Measurements from ENCODE around the gene EPC1. TPM values are rescaled to one million over a fixed set of nuclear protein-coding genes. Genes with fewer than 3 reads are reported as not detected.
A peak's percentile ranks its signal among the peaks of the same experiment; 100 is the strongest.
"Not testable (repeated sequence)": the region's sequence is repeated elsewhere in the genome, so short reads cannot be mapped to it uniquely, and the experiment has no call there.

EPC1 gene
- polyA plus RNA-seq, 3 donors, result 58.4 to 65.9 (median 63.9) TPM

- DNase-seq, result no peak
Observed at GRCh38 chr10:32295027-32295426, 51.9 kb downstream of the EPC1 start.

GRCh38 chr10:32293581-32293980 lies 53.4 kb downstream of the EPC1 start:
- no peak for DNase-seq

- DNase-seq, result no peak
Observed at GRCh38 chr10:32279795-32280194, 67.2 kb downstream of the EPC1 start.

GRCh38 chr10:32273336-32273735 lies 73.6 kb downstream of the EPC1 start:
- DNase-seq, result no peak

- DNase-seq, result no peak
Observed at GRCh38 chr10:32271617-32272016, 75.3 kb downstream of the EPC1 start.

DNA sequence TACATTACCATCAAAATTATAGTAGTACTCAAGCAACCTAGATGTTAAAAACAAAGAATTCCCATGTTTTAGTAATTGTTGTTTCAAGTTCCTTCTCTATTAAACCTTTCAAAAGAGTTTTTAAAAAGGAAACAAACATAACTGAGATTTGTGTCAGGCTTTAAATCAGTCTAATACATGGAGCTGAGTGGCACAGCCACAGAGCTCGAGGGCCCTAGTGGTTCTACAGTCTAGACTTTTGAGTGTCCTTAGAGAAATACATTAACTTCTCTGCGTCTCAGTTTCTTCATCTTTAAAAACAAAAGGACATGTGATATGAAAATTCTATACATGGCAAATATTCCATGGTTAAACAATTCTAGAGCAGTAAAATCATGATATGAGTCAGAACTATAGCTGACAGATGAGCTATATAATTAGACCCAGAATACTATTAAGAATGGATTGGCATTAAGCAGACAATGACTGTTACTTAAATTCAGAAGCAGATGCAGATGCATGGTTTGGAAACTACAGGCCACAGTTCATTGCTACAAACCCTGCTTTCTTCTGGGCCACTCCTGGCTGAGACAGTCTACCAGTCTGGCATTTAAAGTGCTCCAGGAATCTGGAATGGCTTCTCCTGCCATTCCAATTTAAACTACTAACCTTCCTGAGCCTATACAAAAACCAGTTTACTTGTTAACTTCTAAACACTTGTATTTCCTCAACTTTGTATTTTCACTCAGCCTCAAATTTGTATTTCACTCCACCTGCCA lies 77.4 kb downstream of the EPC1 start:
- no peak for DNase-seq

DNA sequence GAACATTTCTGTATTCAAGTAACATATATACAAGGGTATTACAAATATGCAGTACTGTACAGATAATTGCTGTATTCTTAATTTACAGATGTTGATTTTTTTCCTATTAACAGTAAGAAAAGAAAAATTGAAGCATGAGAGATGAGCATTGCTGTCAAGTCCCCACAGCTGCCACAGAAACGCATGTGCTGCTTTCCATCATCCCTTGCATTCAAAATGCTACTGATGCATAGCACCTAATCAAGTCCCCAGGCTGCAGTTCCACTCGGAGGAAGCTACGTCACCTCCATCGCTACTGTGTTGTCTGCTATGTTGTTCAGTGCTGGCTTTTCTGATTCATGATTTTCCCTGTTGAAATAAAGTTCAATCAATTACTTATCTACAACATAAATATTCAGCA lies 78.2 kb downstream of the EPC1 start:
- DNase-seq, result no peak

DNA sequence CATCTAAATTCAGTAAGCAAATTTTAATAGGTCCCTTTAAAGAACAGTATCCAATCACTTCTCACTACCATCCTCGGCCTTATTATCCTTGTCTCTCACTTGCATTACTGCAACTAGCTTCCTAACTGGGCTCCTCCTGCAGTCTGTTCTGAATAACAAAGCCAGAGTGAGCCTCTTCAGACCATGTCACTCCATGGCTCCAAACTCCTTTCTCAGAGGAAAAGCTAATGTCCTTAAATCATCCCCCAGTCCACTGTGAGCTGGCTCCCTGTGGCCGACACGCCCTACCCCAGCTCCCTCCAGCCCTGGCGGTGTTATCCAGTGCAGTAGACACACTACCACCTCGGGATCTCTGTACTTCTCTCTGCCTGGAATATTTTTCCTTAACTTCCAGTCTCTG lies 80.0 kb downstream of the EPC1 start:
- DNase-seq, result no peak

DNA sequence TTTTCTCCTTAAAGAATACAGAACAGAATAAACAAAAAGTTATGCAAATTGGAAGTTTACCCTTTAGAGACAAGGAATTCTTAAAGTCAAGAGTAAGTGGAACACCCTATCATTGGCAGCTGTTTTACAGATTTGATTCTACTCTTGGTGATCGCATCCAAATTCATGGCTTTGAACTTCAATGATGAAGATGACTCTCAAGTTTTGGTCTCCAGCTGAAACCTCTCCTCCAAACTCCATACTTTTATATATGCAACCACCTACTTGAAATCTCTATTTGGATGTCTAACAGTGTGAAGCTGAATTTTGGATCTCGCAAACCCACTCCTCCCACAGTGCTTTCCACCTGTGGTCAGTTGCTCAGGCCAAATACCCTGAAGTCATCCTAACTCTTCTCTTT lies 80.4 kb downstream of the EPC1 start:
- DNase-seq, result no peak

DNA sequence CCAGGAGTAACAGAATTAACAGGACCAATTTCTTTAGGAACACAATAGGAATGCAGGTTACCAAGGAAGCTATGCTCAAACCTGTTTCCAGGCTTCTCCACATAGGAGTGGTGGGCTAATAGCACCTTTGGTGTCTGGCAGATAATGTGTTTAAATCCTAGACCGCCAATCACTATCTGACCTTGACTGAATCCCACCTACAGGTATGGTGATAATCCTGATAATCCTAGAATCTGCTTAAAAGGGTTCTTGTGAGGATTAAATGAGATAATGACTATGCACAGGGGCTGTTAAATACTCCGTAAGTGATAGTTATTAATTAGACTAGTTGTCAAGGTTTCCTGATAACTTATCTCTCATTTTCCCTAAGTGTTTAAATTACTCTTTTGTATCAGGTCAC lies 81.2 kb downstream of the EPC1 start:
- DNase-seq, result no peak

DNA sequence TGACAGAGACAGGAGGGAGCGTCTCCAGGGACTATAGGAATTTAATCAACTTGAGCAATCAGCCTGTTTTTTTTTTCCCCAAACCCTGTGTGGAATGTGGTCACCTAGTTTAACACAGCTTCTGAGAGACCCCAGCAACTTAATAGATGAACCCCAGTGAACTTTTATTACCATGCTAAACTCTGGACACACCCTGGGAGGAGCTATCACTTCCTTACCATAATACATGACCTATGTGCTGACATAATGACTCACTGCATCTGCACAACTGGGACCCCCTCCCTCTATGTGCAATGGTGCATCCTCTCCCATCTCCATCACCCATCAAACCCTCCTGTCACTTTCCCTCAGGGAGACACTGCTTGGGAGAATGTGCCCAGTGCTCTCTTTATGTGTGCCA lies 83.7 kb downstream of the EPC1 start:
- DNase-seq, result no peak

- no peak for DNase-seq
Observed at GRCh38 chr10:32259551-32259950, 87.4 kb downstream of the EPC1 start.

DNA sequence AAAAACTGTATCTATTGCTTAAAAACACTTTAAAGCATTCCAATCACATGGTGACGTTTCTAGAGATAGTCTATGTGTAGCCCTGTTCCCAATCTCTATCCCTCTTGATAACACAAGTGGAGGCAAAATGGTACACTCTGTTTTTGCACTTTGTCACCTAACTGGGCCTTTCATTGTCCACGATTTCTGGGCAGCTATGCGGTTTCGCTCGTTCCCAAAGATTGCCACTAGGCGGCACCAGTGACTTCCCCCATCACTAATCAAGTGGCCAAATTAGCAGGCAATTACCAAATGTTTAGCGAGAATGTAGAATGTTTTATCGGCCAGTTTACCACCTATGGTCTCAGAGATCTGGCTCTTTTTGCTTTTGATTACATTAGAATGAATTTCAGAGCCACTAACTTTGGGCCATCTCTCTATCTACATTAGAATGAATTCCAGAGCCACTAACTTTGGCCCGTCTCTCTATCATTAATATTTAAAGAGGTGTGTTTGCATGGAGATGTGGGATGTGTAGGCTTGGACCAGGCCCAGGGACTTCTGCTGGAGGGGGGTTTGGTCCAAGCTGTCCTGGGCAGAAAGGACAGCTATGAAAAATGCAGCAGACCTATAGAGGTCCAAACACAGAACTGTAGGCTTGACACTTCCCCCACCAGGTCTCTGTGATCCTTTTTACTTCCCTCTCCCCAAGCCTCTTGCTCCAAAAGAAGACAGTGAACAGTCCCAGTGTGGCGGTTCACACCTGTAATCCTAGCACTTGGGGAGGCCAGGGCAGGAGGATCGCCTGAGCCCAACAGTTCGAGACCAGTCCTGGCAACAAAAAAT lies 90.1 kb downstream of the EPC1 start:
- peak; percentile 30 for DNase-seq

- no peak for DNase-seq
Observed at GRCh38 chr10:32253821-32254220, 93.1 kb downstream of the EPC1 start.

- DNase-seq, result no peak
Observed at GRCh38 chr10:32253276-32253675, 93.7 kb downstream of the EPC1 start.

DNA sequence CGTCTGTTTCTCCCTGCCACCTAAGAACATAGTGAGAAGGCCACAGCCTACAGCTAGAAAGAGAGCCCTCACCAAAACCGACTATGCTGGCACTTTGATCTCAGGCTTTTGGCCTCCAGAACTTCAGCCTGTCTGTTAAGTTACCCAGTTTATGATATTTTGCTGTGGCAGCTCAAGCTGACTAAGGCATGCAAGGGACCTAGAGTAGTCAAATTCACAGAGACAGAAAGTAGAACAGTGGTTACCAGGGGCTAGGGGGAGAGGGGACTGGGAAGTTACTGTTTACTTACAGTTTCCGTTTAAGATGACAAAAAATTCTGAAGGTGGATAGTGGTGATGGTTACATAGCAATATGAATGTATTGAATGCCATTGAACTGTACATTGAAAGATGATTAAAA lies 96.5 kb downstream of the EPC1 start:
- not testable (repeated sequence) for DNase-seq

- DNase-seq, result no peak
Observed at GRCh38 chr10:32246685-32247084, 100.3 kb downstream of the EPC1 start.

DNA sequence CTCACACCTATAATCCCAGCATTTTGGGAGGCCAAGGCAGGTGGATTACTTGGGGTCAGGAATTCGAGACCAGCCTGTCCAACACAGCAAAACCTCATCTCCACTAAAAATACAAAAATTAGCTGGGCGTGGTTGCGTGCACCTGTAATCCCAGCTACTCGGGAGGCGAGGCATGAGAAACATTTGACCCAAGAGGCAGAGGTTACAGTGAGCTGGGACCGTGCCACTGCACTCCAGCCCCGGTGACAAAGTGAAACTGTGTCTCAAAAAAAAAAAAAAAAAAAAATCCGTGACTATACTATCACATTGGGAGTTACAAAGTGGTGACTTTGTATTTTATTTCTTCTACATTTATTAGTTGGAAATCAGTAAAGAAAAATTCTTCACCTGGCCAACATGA lies 101.2 kb downstream of the EPC1 start:
- DNase-seq, result no peak

GRCh38 chr10:32244421-32245207 lies 102.3 kb downstream of the EPC1 start:
- DNase-seq, result no peak

DNA sequence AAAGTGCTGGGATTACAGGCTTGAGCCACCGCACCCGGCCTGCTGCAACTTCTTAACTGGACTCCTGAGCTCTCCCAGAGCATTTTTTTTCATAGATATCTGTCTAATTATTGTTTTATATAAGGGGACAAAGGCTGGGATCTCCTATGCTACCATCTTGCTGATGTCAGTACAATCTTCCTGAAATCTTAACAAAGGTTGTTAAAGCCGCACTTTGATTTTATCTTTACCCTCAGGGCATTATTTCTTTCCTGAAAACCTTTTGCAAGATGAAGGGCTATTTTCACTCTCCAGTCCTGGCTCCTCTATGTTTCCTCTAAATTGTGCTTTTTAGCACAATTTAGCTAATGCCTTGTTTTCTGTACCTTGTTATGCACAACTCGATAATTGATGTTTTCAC lies 102.9 kb downstream of the EPC1 start:
- no peak for DNase-seq

- DNase-seq, result no peak
Observed at GRCh38 chr10:32241946-32242345, 105.0 kb downstream of the EPC1 start.

DNA sequence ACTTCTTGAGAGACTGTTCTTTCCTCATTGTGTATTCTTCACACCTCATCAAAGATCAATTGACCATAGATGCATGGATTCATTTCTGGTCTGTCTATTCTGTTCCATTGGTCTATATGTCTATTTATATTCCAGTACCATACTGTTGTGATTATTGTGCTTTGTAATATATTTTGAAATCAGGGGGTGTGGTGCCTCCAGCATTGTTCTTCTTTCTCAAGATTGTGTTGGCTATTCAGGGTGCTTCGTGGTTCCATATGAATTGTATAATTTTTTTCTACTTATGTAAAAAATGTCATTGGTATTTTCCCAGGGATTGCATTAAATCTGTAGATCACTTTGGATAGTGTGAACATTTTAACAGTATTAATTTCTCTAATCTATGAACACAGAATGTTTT lies 106.5 kb downstream of the EPC1 start:
- DNase-seq, result no peak

DNA sequence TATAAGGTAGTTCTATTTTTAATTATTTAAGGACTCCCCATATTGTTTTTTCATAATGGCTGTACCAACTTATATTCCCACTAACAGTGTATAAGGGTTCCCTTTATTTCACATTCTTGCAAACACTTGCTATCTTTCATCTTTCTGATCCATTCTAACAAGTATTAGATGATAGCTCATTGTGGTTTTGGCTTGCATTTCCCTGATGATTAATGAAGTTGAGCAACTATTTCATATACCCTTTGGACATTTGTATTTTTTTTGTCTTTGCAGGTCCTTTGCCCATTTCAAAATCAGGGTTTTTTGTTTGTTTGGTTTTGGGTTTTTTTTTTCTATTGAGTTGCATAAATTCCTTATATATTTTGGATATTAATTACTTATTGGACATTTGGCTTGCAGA lies 107.2 kb downstream of the EPC1 start:
- no peak for DNase-seq
